Kidney epithelial cell (primary cell): Measurements from ENCODE around the gene AFF3. TPM values are rescaled to one million over a fixed set of nuclear protein-coding genes. Genes with fewer than 3 reads are reported as not detected.

ENCODE experiments used
- DNase-seq: peaks from one replicate; pipeline ENCODE4 v3.0.0-alpha.2; 2010; ENCODE audit warnings: low read depth
- H3K27me3 ChIP-seq: 2 replicates; pipeline ENCODE4 v1.6.0; 2011; ENCODE audit warnings: low read length; ENCODE audit not compliant: control insufficient read depth, insufficient read depth
- H3K36me3 ChIP-seq: 2 replicates; pipeline ENCODE4 v1.5.1; 2011; ENCODE audit warnings: low read length; ENCODE audit not compliant: control insufficient read depth, insufficient read depth
- H3K4me3 ChIP-seq: 2 replicates; pipeline ENCODE4 v1.5.1; 2011; ENCODE audit warnings: low read depth, mild to moderate bottlenecking, control low read depth, low read length
- total RNA-seq: library from RNA; depleted of rRNA; stranded (reverse); fragments of >200 nt; gene quantifications from 2 replicates; pipeline ENCODE4 v1.2.3, GENCODE V29; 2015
- TF ChIP-seq, protein P1 (sequence below): IDR thresholded peaks from 2 replicates; pipeline ENCODE4 v1.5.1; 2011; ENCODE audit warnings: mild to moderate bottlenecking, moderate library complexity, low read length, control low read depth, inconsistent platforms; ENCODE audit not compliant: insufficient read depth, poor library complexity, severe bottlenecking

Gene AFF3
- total RNA-seq, 1 donor from 2014 or later: 13.9 TPM

DNA sequence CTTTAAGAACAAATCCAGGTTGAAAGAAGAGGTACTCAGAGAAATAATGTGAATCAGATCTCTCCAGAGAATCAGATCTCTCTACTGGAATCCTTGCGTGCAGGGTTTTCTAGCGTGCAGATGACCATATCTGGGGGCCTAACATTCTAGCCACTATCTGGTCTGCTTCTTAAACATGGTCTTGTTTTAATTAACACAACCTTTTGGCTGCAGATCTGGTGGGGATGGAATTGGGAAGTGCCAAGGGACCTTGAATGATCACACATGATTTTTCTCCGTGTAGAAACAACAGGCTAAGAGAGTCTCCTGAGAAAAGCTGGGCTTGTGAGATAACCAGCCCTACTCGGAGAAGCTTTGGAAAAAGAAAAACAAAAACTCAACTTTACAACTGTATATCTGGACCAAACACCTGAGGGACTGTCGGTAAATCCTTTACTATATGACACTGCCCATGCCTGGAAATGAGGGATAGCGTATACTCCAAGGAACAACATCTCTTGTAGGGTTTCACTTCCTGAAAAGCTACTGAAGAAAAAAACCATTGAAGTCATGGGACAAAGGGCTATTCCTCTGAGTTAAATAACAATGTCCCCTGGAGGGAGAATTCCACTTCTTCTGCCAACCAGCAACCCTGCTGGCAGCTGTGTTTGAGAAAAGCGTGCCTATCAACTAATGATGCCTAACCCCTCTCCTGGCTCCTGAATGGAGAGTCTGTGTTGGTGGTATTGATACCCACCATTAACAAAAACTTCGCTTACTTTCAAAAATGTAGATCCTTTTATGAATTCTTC is 481.6 kb downstream of the AFF3 start:
- Histone ChIP-seq H3K36me3 (no peaks in the 10 kb centered on the region), H3K27me3 (no peaks in the 10 kb centered on the region), H3K4me3 (no peak overlapping the region)
- TF ChIP-seq, protein P1, sequence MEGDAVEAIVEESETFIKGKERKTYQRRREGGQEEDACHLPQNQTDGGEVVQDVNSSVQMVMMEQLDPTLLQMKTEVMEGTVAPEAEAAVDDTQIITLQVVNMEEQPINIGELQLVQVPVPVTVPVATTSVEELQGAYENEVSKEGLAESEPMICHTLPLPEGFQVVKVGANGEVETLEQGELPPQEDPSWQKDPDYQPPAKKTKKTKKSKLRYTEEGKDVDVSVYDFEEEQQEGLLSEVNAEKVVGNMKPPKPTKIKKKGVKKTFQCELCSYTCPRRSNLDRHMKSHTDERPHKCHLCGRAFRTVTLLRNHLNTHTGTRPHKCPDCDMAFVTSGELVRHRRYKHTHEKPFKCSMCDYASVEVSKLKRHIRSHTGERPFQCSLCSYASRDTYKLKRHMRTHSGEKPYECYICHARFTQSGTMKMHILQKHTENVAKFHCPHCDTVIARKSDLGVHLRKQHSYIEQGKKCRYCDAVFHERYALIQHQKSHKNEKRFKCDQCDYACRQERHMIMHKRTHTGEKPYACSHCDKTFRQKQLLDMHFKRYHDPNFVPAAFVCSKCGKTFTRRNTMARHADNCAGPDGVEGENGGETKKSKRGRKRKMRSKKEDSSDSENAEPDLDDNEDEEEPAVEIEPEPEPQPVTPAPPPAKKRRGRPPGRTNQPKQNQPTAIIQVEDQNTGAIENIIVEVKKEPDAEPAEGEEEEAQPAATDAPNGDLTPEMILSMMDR: no peak
- DNase-seq: no peak

DNA sequence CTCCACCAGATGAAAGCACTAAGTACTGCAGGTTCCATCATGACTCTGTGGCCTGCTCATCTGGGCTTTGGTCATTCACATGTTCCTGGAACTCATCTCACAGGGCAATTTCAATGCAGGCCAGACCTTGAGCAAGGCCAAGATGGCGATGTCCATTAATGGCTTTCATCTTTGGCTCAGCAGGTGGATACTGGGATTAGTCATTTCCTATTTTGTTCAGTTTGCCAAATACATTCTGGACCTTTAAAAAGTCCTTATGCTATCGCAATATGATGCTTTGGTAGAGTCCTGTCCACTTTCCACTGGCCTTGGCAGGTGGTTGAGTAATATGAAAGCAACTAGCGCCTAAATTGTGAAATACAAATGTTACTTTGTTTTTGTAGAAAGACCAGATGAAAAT is 482.5 kb downstream of the AFF3 start:
- H3K27me3 ChIP-seq: no peaks in the 10 kb centered on the region
- H3K4me3 ChIP-seq: no peak overlapping the region
- TF ChIP-seq, protein P1: no peak
- H3K36me3 ChIP-seq: no peaks in the 10 kb centered on the region
- no peak for DNase-seq

- TF ChIP-seq, protein P1: no peak
- no peak overlapping the region for H3K4me3 ChIP-seq
- DNase-seq: no peak
- H3K36me3 ChIP-seq: no peaks in the 10 kb centered on the region
- no peaks in the 10 kb centered on the region for H3K27me3 ChIP-seq
Measured at GRCh38 chr2:99657691-99658258, 484.6 kb downstream of the AFF3 start.

DNA sequence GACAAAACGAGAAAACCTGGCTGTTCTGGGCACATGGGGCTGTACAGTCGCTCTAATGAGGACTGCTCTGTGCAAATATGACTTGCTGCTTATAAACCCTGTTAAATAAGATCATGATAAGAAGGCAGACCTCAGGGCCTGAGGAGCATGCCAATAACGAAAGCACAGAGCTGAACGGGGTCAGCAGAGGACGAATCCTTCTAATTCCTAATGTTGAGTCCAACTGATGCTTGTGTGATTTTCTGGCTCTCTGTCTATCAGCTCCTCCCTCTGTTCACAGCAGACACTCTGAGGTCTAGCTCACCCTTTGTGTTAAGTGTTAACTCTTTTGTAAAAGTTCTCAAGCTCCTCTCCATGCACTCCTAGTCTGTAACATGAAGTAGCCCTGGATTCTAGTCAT is 485.4 kb downstream of the AFF3 start:
- H3K27me3 ChIP-seq: no peaks in the 10 kb centered on the region
- H3K36me3 ChIP-seq: no peaks in the 10 kb centered on the region
- no peak for DNase-seq
- TF ChIP-seq, protein P1: no peak
- no peak overlapping the region for H3K4me3 ChIP-seq

- TF ChIP-seq, protein P1: no peak
- Histone ChIP-seq H3K4me3 (no peak overlapping the region), H3K36me3 (no peaks in the 10 kb centered on the region), H3K27me3 (no peaks in the 10 kb centered on the region)
- no peak for DNase-seq
Measured at GRCh38 chr2:99653433-99653832, 489.0 kb downstream of the AFF3 start.
